ENCODE results near the gene TNFRSF14. TPM values are rescaled to one million over a fixed set of nuclear protein-coding genes. Genes with fewer than 3 reads are reported as not detected.

The TNFRSF14 gene
- total and polyA plus RNA-seq, 9 of the 15 experiments (the other 6 are each of a cell fraction or from before 2014, with no cell fraction given): 0.11 to 2.3 (median 0.68) TPM; not detected in 2

GRCh38 chr1:2534687-2535441 is 21.3 kb upstream of the TNFRSF14 start:
- Histone ChIP-seq H3K27me3 (ENCODE audit: control insufficient read depth in 2 of 2, insufficient read depth in 2 of 2, low read length in 2 of 2) (peaks cover 40 to 71% of the 10 kb centered on the region in 2 experiments; a peak in 4 of 5 replicates), H3K9me3 (replicated peaks; ENCODE audit: control insufficient read depth, insufficient read depth, low read depth, low read length) (no peaks in the 10 kb centered on the region), H3K4me2 (ENCODE audit: insufficient read depth, low read length) (no peak overlapping the region), H3K27ac (ENCODE audit: extremely low read depth, low read depth, low read length) (no peak overlapping the region), H3K9me1 (ENCODE audit: control insufficient read depth, insufficient read depth, low read length) (no peaks in the 10 kb centered on the region), H3K36me3 (ENCODE audit: control insufficient read depth, insufficient read depth, low read length) (no peaks in the 10 kb centered on the region), H3K79me2 (ENCODE audit: control insufficient read depth, insufficient read depth, low read length) (no peaks in the 10 kb centered on the region), H4K20me1 (replicated peaks; ENCODE audit: control insufficient read depth, insufficient read depth, low read length) (peaks cover 6% of the 10 kb centered on the region; the same call in 1 of the 2 replicates), H3K9ac (ENCODE audit: insufficient read depth in 1 of 2, low read depth in 2 of 2, low read length in 2 of 2) (peak overlapping the region in 1 of 2 experiments; percentile 28; a peak in 1 of 4 replicates), H3K4me1 (replicated peaks in 1 of 2; ENCODE audit: control insufficient read depth in 2 of 2, insufficient read depth in 2 of 2, low read length in 2 of 2) (peaks cover 0 to 67% of the 10 kb centered on the region in 2 experiments; a peak in 3 of 5 replicates), H2AFZ (ENCODE audit: low read depth, low read length) (no peak overlapping the region), H3K4me3 (no peak overlapping the region)
- TF ChIP-seq ZKSCAN8 (CRISPR knock-in tag; IDR thresholded peaks at IDR 0.05) (peak; percentile 77; the same call in 1 of the 2 replicates), EGR1 (conservative IDR thresholded peaks at IDR 0.05) (0 out of 2 replicates have a peak, but pooled peaks have one; percentile 20), RAD51 (IDR thresholded peaks at IDR 0.05; ENCODE audit: borderline replicate concordance, low read depth) (no peak), CBFA2T3 (IDR thresholded peaks at IDR 0.05) (0 out of 2 replicates have a peak, but pooled peaks have one; percentile 3)
- intact Hi-C loops (cut with micrococcal nuclease) (no loop called here), in situ Hi-C loops (cut with MboI) (loop anchor here (5.0 to 25.0 kb wide), 2 partner anchors 123 to 348 kb away; partner anchors contain the start of genes FAAP20 and PEX10)
- no TSS peak for BruUV-seq (replicated peaks)
- peak in 1 of 4 experiments; percentile 40 for DNase-seq (ENCODE audit: extremely low read depth in 1 of 4, low spot score in 3 of 4)
- no peak for ATAC-seq
- ChIA-PET CTCF (ENCODE audit: low intra/inter-chr PET ratio) (no interaction called here), POLR2A (interaction anchor here (1.0 to 1.5 kb wide), 3 partner anchors 9 to 117 kb away, joined by 3 to 4 read pairs (median 3); partner anchors contain the start of gene PANK4)
- WGBS (ENCODE audit: insufficient coverage, low coverage, missing lambda C conversion rate): 5% methylated on average over 17 of the region's 18 CpGs
- FAIRE-seq: peak; percentile 44
